ENCODE data around the gene SPATS2L. TPM values are rescaled to one million over a fixed set of nuclear protein-coding genes. Genes with fewer than 3 reads are reported as not detected.

SPATS2L gene
- total and polyA plus RNA-seq, 2 donors (not counting 1 experiment from before 2014, with no cell fraction given), result 0.27 to 0.44 TPM

DNA sequence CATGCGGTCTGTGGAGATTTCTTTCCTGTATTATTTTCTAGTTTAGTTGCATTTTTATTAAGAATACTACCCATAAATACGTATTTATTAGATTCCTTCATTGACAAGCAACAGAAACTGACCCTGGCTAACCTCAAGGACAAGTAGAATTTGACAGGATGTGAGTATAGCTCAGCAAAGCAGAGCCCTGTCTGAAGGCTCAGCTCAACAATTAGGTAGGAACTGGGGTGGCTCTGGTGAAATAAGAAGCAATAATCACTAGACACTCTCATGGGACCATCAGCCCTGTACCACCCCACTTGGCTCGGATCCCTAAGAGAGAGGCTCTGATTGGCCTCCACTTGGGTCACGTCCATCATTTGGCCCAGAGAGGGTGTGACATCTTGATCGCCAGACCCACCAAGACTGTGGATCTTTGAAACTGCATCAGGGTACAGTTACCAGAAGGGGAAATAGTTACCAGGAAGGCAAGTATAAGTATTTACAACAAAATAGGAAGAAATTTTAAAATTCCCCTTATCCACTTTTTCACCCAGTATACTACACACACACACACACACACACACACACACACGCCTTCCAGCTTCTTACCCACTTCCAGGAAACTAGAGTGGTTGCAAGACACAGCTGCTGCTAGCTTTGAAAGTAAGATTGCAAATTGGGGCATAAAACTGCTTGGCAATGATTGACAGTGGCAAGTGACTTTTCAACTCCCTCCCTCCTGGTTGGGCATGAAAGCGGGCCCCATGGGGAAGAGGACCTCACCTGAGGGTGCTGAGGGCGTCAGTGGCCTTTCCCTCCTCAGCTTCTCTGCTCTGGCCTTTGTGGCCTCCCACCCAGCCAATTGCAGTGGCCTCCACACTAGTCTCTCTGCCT, 161.6 kb downstream of the SPATS2L start:
- H3K36me3 ChIP-seq (replicated peaks in 1 of 2; ENCODE audit: control extremely low read depth in 1 of 2, control insufficient read depth in 1 of 2, extremely low read depth in 1 of 2, insufficient read depth in 2 of 2, low read length in 1 of 2), result no peaks in the 10 kb centered on the region
- no peak for DNase-seq
- ATAC-seq (ENCODE audit: low read depth), result no peak
- no peak overlapping the region for H2AFZ ChIP-seq (ENCODE audit: insufficient read depth, low read depth, low read length, poor library complexity, severe bottlenecking)
- Mint-ChIP-seq H3K4me3 (no peak overlapping the region), H3K27me3 (no peaks in the 10 kb centered on the region), H3K4me1 (peaks cover 30% of the 10 kb centered on the region), H3K27ac (peak overlapping the region; percentile 51), H3K9me3 (ENCODE audit: insufficient read depth) (no peaks in the 10 kb centered on the region)
- no peaks in the 10 kb centered on the region for H4K20me1 ChIP-seq (ENCODE audit: control insufficient read depth, insufficient read depth, low read length, poor library complexity, severe bottlenecking)
- H3K27me3 ChIP-seq (replicated peaks in 1 of 4; ENCODE audit: control extremely low read depth in 1 of 4, control insufficient read depth in 3 of 4, insufficient read depth in 4 of 4, low read length in 3 of 4), result no peaks in the 10 kb centered on the region
- POLR2A ChIA-PET, result no interaction called here
- H3K9ac ChIP-seq (ENCODE audit: low read length), result no peak overlapping the region
- H3K4me1 ChIP-seq (ENCODE audit: control insufficient read depth in 2 of 2, insufficient read depth in 2 of 2, low read length in 2 of 2), result peaks cover 10% of the 10 kb centered on the region in 2 donors
- CTCF ChIA-PET, result interaction anchor here (1.0 to 1.1 kb wide), 3 partner anchors 16 to 494 kb away, joined by 3 to 6 read pairs (median 3); no protein-coding TSS in a partner anchor
- no peak overlapping the region for H3K4me2 ChIP-seq (replicated peaks; ENCODE audit: low read depth, low read length, poor library complexity, severe bottlenecking)
- intact Hi-C loops (cut with micrococcal nuclease), result no loop called here
- H3K79me2 ChIP-seq (ENCODE audit: control insufficient read depth, insufficient read depth, low read length), result no peaks in the 10 kb centered on the region
- WGBS (ENCODE audit: insufficient coverage), result 78% methylated on average over 3 of the region's 8 CpGs
- H3K4me3 ChIP-seq (ENCODE audit: control extremely low read depth in 1 of 5, extremely low read depth in 1 of 5, insufficient read depth in 1 of 5, low read depth in 2 of 5, low read length in 4 of 5), result no peak overlapping the region
- H3K9me3 ChIP-seq (ENCODE audit: control extremely low read depth in 1 of 3, control insufficient read depth in 2 of 3, insufficient read depth in 1 of 3, low read length in 2 of 3), result no peaks in the 10 kb centered on the region
- TF ChIP-seq CTCF (IDR thresholded peaks at IDR 0.05) (no peak), EZH2 (IDR thresholded peaks at IDR 0.05; ENCODE audit: borderline replicate concordance, insufficient read depth, low read depth, low read length, poor library complexity, severe bottlenecking) (no peak)
- H3K27ac ChIP-seq (ENCODE audit: low read length in 2 of 2), result no peak overlapping the region

- Histone ChIP-seq H2AFZ (ENCODE audit: insufficient read depth, low read depth, low read length, poor library complexity, severe bottlenecking) (no peak overlapping the region), H3K4me1 (ENCODE audit: control insufficient read depth in 2 of 2, insufficient read depth in 2 of 2, low read length in 2 of 2) (peaks cover 4 to 8% of the 10 kb centered on the region in 2 donors), H3K36me3 (replicated peaks in 1 of 2; ENCODE audit: control extremely low read depth in 1 of 2, control insufficient read depth in 1 of 2, extremely low read depth in 1 of 2, insufficient read depth in 2 of 2, low read length in 1 of 2) (no peaks in the 10 kb centered on the region), H3K27ac (ENCODE audit: low read length in 2 of 2) (no peak overlapping the region), H4K20me1 (ENCODE audit: control insufficient read depth, insufficient read depth, low read length, poor library complexity, severe bottlenecking) (no peaks in the 10 kb centered on the region), H3K4me3 (ENCODE audit: control extremely low read depth in 1 of 5, extremely low read depth in 1 of 5, insufficient read depth in 1 of 5, low read depth in 2 of 5, low read length in 4 of 5) (no peak overlapping the region), H3K79me2 (ENCODE audit: control insufficient read depth, insufficient read depth, low read length) (no peaks in the 10 kb centered on the region), H3K9ac (ENCODE audit: low read length) (no peak overlapping the region), H3K9me3 (ENCODE audit: control extremely low read depth in 1 of 3, control insufficient read depth in 2 of 3, insufficient read depth in 1 of 3, low read length in 2 of 3) (no peaks in the 10 kb centered on the region), H3K27me3 (replicated peaks in 1 of 4; ENCODE audit: control extremely low read depth in 1 of 4, control insufficient read depth in 3 of 4, insufficient read depth in 4 of 4, low read length in 3 of 4) (no peaks in the 10 kb centered on the region), H3K4me2 (replicated peaks; ENCODE audit: low read depth, low read length, poor library complexity, severe bottlenecking) (no peak overlapping the region)
- no peak for TF ChIP-seq EZH2 (IDR thresholded peaks at IDR 0.05; ENCODE audit: borderline replicate concordance, insufficient read depth, low read depth, low read length, poor library complexity, severe bottlenecking)
- TF ChIP-seq CTCF (IDR thresholded peaks at IDR 0.05), result no peak
- intact Hi-C loops (cut with micrococcal nuclease), result no loop called here
- 98% methylated on average over 13 of the region's 13 CpGs for WGBS (ENCODE audit: insufficient coverage)
- no peaks in the 10 kb centered on the region for H3K9me3 Mint-ChIP-seq (ENCODE audit: insufficient read depth)
- DNase-seq (no peak), ATAC-seq (ENCODE audit: low read depth) (no peak)
- H3K4me1 Mint-ChIP-seq, result peaks cover 25% of the 10 kb centered on the region
- H3K27ac Mint-ChIP-seq, result no peak overlapping the region
- no peak overlapping the region for H3K4me3 Mint-ChIP-seq
- ChIA-PET POLR2A (no interaction called here), CTCF (interaction anchor here (0.9 to 3.5 kb wide), 8 partner anchors 8 to 496 kb away, joined by 3 to 35 read pairs (median 4); no protein-coding TSS in a partner anchor)
- H3K27me3 Mint-ChIP-seq, result no peaks in the 10 kb centered on the region
These were observed 163.3 kb downstream of the SPATS2L start for GRCh38 chr2:200469708-200470211.
